Small intestine (tissue), 7 donors: ENCODE measurements around the gene MAST4. TPM values are rescaled to one million over a fixed set of nuclear protein-coding genes. Genes with fewer than 3 reads are reported as not detected.
A peak's percentile ranks its signal among the peaks of the same experiment; 100 is the strongest.

ENCODE experiments used
- DNase-seq, 2 donors: peaks; one replicate each; pipeline versions ENCODE4 v3.0.0 to v3.0.0-alpha.2; 2013
- FAIRE-seq: peaks from 2 replicates; lab custom pipeline; 2012; peaks lifted over from hg19 to GRCh38; lab: Jason Lieb, UNC
- H3K27ac ChIP-seq, 3 donors: one replicate each; pipeline ENCODE4 v1.5.1; 2013; ENCODE audit warnings: low read length in 2 of 3, mild to moderate bottlenecking in 2 of 3, control low read depth in 1 of 3, inconsistent platforms in 1 of 3, low read depth in 1 of 3, moderate library complexity in 1 of 3
- H3K27me3 ChIP-seq, 3 donors: one replicate each; pipeline ENCODE4 v1.6.1; 2013; ENCODE audit warnings: low read length in 3 of 3, inconsistent platforms in 1 of 3; ENCODE audit not compliant: control insufficient read depth in 3 of 3, insufficient read depth in 3 of 3
- H3K36me3 ChIP-seq, 3 donors: one replicate each; pipeline ENCODE4 v1.6.1; 2013; ENCODE audit warnings: low read length in 3 of 3, inconsistent platforms in 1 of 3, low read depth in 1 of 3, mild to moderate bottlenecking in 1 of 3, moderate library complexity in 1 of 3; ENCODE audit not compliant: control insufficient read depth in 3 of 3, insufficient read depth in 2 of 3
- H3K4me1 ChIP-seq, 3 donors: one replicate each; pipeline ENCODE4 v1.6.1; 2013; ENCODE audit warnings: low read length in 2 of 3, inconsistent platforms in 1 of 3, low read depth in 1 of 3, mild to moderate bottlenecking in 1 of 3, moderate library complexity in 1 of 3; ENCODE audit not compliant: control insufficient read depth in 3 of 3, insufficient read depth in 2 of 3
- H3K4me3 ChIP-seq, 3 donors: one replicate each; pipeline ENCODE4 v1.5.1; 2013; ENCODE audit warnings: low read length in 3 of 3, control low read depth in 1 of 3, inconsistent platforms in 1 of 3, low read depth in 1 of 3, mild to moderate bottlenecking in 1 of 3, moderate library complexity in 1 of 3
- H3K9me3 ChIP-seq, 2 donors: one replicate each; pipeline ENCODE4 v1.6.1; 2013; ENCODE audit warnings: low read depth in 1 of 2, low read length in 1 of 2; ENCODE audit not compliant: control insufficient read depth in 2 of 2, insufficient read depth in 1 of 2
- WGBS, 3 donors: extraction: QIAGEN DNeasy Blood & Tissue Kit; methylation state at CpG; one replicate each; pipeline ENCODE4 v1.1.7; 2013; 5-methylcytosine and 5-hydroxymethylcytosine counted together
- polyA plus RNA-seq, 4 donors: library from polyadenylated mRNA; stranded (reverse) in 3 of 4; unstranded in 1 of 4; fragments of 200-250 nt in 3 of 4; fragments of 120-200 nt in 1 of 4; gene quantifications; one replicate each; pipeline versions ENCODE4 v1.2.1 to v1.2.3, GENCODE V29; 2013
- donor health status: healthy with polysubstance abuse.
- donor health status: control.
- donor health status: control.
- donor health status: Bipolar disorder and iron deficiency.
- donor health status: healthy.

MAST4 gene
- polyA plus RNA-seq, 4 donors, result 3.0 to 16.4 (median 4.5) TPM

DNA sequence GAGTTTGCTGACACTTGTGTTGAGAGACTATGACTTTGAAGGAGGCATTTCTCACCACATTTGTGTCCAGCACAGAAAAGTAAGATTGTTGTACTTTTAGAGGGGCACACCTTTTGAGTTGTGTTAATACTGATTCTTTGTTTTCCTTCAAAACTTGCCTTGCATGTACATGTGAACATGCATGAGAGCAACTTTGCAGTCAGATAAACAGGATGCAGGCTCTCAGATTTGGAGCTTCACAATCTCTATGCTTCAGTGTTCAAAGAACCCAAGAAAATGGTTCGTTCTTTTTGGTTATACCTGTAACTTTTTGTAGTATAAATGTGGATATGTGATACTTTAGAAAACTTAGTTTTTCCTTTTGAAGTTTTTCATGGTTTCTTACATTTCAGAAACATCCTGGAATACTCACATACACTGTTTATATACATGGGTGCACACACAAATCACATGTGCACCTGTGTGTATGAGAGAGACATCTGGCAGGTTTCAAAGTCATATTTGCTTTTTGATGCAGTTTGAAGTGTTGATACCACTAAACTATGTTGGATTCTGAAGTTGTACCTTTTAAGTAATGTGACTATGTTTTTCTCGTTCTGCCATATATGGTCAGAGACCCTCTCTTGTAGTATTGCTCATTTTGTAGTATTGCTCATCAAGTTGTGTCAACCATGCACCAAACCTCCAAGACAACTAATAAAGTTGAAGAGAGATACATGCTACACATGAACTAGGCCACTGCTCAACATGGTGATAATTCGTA, 409.7 kb downstream of the MAST4 start:
- Histone ChIP-seq H3K27me3 (no peaks in the 10 kb centered on the region), H3K4me1 (peaks cover 2 to 16% (median 10%) of the 10 kb centered on the region in 3 donors), H3K4me3 (peak overlapping the region in 2 of 3 donors; percentile 69 to 72), H3K27ac (no peak overlapping the region), H3K9me3 (no peaks in the 10 kb centered on the region), H3K36me3 (no peaks in the 10 kb centered on the region)
- WGBS, 3 donors, result 52 to 65% (median 62%) methylated on average over 3 of the region's 3 CpGs
- FAIRE-seq (no peak), DNase-seq (no peak)

DNA sequence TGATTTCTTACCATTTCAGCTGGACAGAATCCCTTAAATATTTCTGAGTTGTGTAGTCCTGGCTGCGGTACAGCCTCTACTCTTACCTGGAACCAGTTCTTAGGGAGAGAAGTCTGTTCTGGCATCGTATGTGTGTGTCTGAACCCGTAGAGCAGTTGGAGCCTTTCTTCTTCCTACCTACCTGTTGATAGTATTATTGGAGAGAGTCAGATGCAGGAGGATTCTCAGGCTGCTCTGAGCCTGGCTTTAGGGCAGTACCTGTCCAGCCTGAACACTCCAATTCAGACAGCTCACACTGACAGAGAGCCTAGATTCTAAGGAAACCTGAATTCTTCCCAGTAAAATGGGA, 410.3 kb downstream of the MAST4 start:
- no peaks in the 10 kb centered on the region for H3K27me3 ChIP-seq
- H3K4me3 ChIP-seq, result peak overlapping the region in 1 of 3 donors; percentile 5
- DNase-seq, result no peak
- H3K36me3 ChIP-seq, result no peaks in the 10 kb centered on the region
- H3K9me3 ChIP-seq, result no peaks in the 10 kb centered on the region
- FAIRE-seq, result no peak
- WGBS, 3 donors, result 47 to 74% (median 63%) methylated on average over 3 of the region's 3 CpGs
- H3K27ac ChIP-seq, result no peak overlapping the region
- H3K4me1 ChIP-seq, result peaks cover 6 to 22% (median 10%) of the 10 kb centered on the region in 3 donors

DNA sequence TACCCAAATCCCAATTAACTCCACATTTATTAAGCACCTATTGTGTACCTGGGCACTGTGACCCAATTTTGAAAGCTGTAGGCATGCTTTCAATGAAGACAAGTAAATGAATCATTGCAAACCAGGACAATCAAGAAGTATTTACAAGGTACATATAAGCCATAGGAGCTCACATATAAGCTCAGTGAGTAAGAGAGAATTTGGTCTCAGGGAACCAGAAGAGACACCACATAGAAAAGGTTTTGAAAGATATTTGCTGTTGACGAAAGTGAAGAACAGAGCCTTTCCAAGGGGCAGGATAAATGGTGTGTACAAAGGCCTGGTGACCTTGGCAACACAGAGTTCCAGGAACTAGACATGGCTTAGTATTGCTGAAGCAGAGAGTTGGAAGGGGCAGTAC, 412.8 kb downstream of the MAST4 start:
- DNase-seq (no peak), FAIRE-seq (no peak)
- H3K27me3 ChIP-seq, result no peaks in the 10 kb centered on the region
- no peaks in the 10 kb centered on the region for H3K9me3 ChIP-seq
- H3K27ac ChIP-seq, result no peak overlapping the region
- 80 to 97% (median 85%) methylated on average over 1 of the region's 1 CpG for WGBS, 3 donors
- H3K4me1 ChIP-seq, result peaks cover 4 to 26% (median 10%) of the 10 kb centered on the region in 3 donors
- no peak overlapping the region for H3K4me3 ChIP-seq
- peaks cover 0 to 1% (median 0%) of the 10 kb centered on the region in 3 donors for H3K36me3 ChIP-seq

DNA sequence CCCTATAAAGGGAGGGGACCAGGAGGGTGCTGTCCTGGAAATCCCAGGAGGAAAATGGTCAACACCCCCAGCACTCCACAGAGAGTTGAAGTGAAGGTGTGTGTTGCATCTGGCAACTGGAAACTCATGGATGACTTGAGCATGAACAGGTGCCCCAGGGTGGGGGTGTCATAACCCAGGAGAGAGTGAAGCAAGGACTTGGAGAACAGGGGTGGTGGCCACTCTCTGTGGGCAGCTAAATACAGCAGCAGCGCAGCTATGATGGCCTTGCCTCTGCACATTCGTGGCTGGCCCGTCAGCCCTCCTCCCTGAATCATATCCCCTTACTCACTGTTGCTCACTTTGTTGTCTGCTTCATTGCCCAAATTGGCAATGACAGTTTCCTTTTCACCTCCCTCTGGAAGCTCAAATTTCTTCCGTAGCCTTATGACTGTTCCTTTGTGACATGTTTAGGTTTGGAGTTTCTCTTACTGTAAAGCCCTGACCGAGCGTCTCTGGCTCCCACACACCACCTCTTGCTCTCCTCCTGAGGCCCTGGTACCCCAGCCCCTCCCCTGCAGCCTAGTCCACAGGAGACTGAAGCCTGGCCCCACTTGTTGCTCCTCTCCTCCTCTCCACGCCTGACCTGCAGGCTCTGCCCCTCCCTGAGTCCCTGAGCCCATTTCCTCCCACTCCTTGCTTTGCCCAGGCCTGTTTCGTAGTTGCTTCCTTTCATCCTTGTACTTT, 414.7 kb downstream of the MAST4 start:
- DNase-seq (no peak), FAIRE-seq (no peak)
- peaks cover 0 to 1% (median 0%) of the 10 kb centered on the region in 3 donors for H3K36me3 ChIP-seq
- no peaks in the 10 kb centered on the region for H3K27me3 ChIP-seq
- H3K4me1 ChIP-seq, result peaks cover 4 to 31% (median 11%) of the 10 kb centered on the region in 3 donors
- 57 to 66% (median 65%) methylated on average over 8 of the region's 8 CpGs for WGBS, 3 donors
- peak overlapping the region in 2 of 3 donors; percentile 32 to 40 for H3K27ac ChIP-seq
- H3K4me3 ChIP-seq, result no peak overlapping the region
- no peaks in the 10 kb centered on the region for H3K9me3 ChIP-seq

DNA sequence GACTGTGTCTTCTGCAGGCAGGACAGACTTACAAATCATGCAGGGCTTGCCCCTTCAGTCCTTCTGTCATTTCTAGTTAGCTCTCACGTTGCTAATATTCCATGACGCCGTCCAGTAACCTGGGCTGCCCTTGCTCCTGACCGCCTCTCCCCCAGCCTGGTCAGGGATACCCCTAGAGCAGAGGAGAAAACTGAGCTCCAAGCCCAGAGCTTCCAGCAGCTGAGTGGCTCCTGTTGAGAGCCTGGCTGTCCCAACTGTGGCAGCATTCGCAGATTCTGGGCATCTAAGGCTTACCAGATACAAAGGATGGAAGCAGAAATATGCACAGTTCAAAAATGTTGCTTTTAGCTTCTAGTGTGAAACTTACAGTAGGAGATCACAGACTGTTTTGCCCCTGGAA, 415.2 kb downstream of the MAST4 start:
- peak overlapping the region in 2 of 3 donors; percentile 32 to 40 for H3K27ac ChIP-seq
- H3K4me1 ChIP-seq, result peaks cover 4 to 29% (median 7%) of the 10 kb centered on the region in 3 donors
- FAIRE-seq (no peak), DNase-seq (no peak)
- peaks cover 0 to 1% (median 0%) of the 10 kb centered on the region in 3 donors for H3K36me3 ChIP-seq
- 74 to 86% (median 84%) methylated on average over 5 of the region's 5 CpGs for WGBS, 3 donors
- no peak overlapping the region for H3K4me3 ChIP-seq
- H3K9me3 ChIP-seq, result no peaks in the 10 kb centered on the region
- no peaks in the 10 kb centered on the region for H3K27me3 ChIP-seq

DNA sequence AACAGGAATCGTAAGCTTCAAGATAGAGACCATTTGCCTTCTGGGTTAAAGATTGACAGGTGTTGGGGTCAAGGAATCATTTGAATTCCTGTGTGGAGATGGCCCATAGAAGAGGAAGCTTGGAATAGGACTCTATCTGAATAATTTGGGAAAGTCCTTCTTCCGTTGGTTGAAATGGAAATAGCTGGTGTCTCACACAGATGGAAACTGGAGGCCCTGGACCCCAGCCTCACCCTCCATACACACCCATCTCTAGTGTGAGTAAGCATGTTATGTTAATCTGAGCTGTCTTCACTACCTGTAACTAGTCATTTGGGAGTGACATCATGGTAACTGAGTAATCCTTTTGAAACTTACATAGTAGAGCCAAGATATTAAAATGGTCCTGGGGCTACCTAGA, 416.0 kb downstream of the MAST4 start:
- H3K4me3 ChIP-seq, result no peak overlapping the region
- H3K27ac ChIP-seq, result peak overlapping the region in 1 of 3 donors; percentile 38
- peaks cover 4 to 21% (median 7%) of the 10 kb centered on the region in 3 donors for H3K4me1 ChIP-seq
- H3K9me3 ChIP-seq, result no peaks in the 10 kb centered on the region
- H3K27me3 ChIP-seq, result no peaks in the 10 kb centered on the region
- 48 to 80% (median 73%) methylated on average over 2 of the region's 2 CpGs for WGBS, 3 donors
- H3K36me3 ChIP-seq, result peaks cover 0 to 1% (median 0%) of the 10 kb centered on the region in 3 donors
- no peak for FAIRE-seq
- DNase-seq, result peak; percentile 14 to 55

DNA sequence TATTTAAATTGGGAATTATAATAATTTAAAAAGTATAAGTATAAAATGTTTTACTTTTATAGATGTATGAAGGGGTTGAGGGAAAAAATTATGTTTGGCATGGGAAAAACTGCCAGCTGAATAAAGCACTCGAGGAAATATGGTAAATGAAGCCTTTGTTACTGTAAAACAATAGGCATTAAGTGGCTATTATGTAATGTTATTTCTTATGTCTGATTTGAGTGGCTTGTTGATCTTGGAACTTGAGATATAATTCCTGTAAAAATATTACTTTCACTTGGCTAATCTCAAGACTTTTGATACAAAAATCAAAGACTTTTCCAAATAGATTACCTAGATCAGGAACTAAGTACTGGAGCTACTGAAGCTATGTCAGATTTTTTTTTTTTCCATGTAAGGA, 417.5 kb downstream of the MAST4 start:
- no peak overlapping the region for H3K4me3 ChIP-seq
- 14 to 40% (median 27%) methylated on average over 1 of the region's 1 CpG for WGBS, 3 donors
- H3K9me3 ChIP-seq, result no peaks in the 10 kb centered on the region
- H3K36me3 ChIP-seq, result peaks cover 0 to 3% (median 1%) of the 10 kb centered on the region in 3 donors
- FAIRE-seq, result no peak
- DNase-seq, result no peak
- peaks cover 3 to 21% (median 4%) of the 10 kb centered on the region in 3 donors for H3K4me1 ChIP-seq
- no peaks in the 10 kb centered on the region for H3K27me3 ChIP-seq
- H3K27ac ChIP-seq, result no peak overlapping the region

DNA sequence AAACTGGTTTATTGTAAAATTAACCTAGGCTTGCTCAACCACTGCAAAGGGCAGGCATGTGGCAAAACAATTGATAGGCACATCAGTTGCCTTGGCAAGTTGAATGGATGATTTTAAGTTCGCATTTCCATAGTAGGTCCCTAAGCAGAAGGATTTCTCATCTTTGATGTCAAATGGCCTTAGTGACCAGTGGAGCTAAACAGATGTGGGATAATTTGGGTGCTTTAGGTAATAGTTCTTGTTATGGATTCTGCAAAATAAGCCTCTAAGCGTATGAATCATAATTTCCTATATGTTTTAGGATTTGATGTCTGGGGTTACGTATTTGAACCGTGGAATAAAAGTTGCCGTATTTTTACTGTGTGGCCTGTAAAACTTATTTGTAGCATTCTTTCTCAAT, 418.0 kb downstream of the MAST4 start:
- Histone ChIP-seq H3K4me1 (peaks cover 3 to 21% (median 4%) of the 10 kb centered on the region in 3 donors), H3K27ac (no peak overlapping the region), H3K4me3 (no peak overlapping the region), H3K9me3 (no peaks in the 10 kb centered on the region), H3K27me3 (no peaks in the 10 kb centered on the region), H3K36me3 (peaks cover 0 to 3% (median 1%) of the 10 kb centered on the region in 3 donors)
- DNase-seq (no peak), FAIRE-seq (no peak)
- WGBS, 3 donors, result 94 to 98% (median 97%) methylated on average over 5 of the region's 5 CpGs
